Measurements from ENCODE around the gene MAGEB17. TPM values are rescaled to one million over a fixed set of nuclear protein-coding genes. Genes with fewer than 3 reads are reported as not detected.
A peak's percentile ranks its signal among the peaks of the same experiment; 100 is the strongest.

MAGEB17 gene
- total RNA-seq, 2 donors from 2014 or later: 0.52 to 7.3 TPM

- TF ChIP-seq POLR2A (IDR thresholded peaks at IDR 0.05) (no peak), CTCF (IDR thresholded peaks at IDR 0.05) (no peak)
- intact Hi-C loops (cut with DNase I): no loop called here
- H3K4me3 ChIP-seq: no peak overlapping the region
- H3K27ac ChIP-seq: no peak overlapping the region
- no peak for DNase-seq
- no peaks in the 10 kb centered on the region for H3K27me3 ChIP-seq
- H3K9me3 ChIP-seq: no peaks in the 10 kb centered on the region
- ATAC-seq: no peak
- peaks cover 8% of the 10 kb centered on the region for H3K4me1 ChIP-seq
- H3K36me3 ChIP-seq (replicated peaks in 1 of 2; ENCODE audit: insufficient read depth in 1 of 2, low read depth in 2 of 2): no peaks in the 10 kb centered on the region
Observed at GRCh38 chrX:16137416-16138107, 29.7 kb upstream of the MAGEB17 start.

DNA sequence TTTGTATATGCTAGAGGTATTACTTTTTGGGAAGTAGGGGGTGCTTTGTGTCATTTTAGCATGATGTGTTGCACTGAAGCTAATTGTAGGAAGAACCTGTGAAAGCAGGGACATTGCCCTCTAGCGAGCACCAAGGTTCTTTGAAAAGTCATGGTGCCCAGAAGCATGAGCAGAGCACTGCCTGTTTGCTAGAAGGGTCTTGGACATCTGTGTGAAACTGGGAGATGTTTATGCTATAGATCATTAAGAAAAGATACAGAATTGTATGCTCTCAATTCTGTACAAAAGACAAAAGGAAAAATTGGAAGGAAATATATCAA lies 29.2 kb upstream of the MAGEB17 start:
- peak in 4 of 7 experiments; percentile 13 to 30 (median 18) for TF ChIP-seq CTCF (IDR thresholded peaks at IDR 0.05)
- no peak for TF ChIP-seq POLR2A (IDR thresholded peaks at IDR 0.05)
- ATAC-seq (no peak), DNase-seq (peak in 1 of 4 donors; percentile 34)
- 13 to 46% methylated on average over 1 of the region's 1 CpG for WGBS, 2 donors
- H3K36me3 ChIP-seq (replicated peaks in 1 of 2; ENCODE audit: insufficient read depth in 1 of 2, low read depth in 2 of 2): no peaks in the 10 kb centered on the region
- no peak overlapping the region for H3K27ac ChIP-seq
- H3K9me3 ChIP-seq: no peaks in the 10 kb centered on the region
- no peak overlapping the region for H3K4me3 ChIP-seq
- intact Hi-C loops (cut with DNase I): no loop called here
- H3K4me1 ChIP-seq: peaks cover 12% of the 10 kb centered on the region
- no peaks in the 10 kb centered on the region for H3K27me3 ChIP-seq

DNA sequence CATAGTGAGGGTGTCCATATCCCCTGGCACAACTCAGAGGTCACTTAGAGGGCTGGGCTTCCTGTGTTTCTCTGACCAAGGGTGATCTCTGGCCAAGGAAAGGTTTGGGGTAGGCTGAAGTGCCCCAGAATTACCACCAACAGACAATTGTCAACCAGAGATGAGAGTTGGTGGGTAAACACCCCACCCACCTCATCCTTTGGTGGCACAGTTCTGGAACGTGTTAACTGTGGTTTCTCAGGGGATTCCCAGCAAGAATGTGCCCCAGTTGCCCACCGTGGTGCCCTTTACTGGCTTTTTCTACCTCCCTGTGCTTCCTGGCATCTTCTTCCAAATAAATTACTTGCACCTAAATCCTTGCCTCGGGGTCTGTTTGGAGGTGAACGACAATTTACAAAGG lies 26.8 kb upstream of the MAGEB17 start:
- no peak for ATAC-seq
- no peaks in the 10 kb centered on the region for H3K9me3 ChIP-seq
- H3K4me1 ChIP-seq: peaks cover 18% of the 10 kb centered on the region
- no peak overlapping the region for H3K4me3 ChIP-seq
- no peak for DNase-seq
- TF ChIP-seq CTCF (IDR thresholded peaks at IDR 0.05) (no peak), POLR2A (IDR thresholded peaks at IDR 0.05) (no peak)
- H3K27ac ChIP-seq: no peak overlapping the region
- no peaks in the 10 kb centered on the region for H3K36me3 ChIP-seq (replicated peaks in 1 of 2; ENCODE audit: insufficient read depth in 1 of 2, low read depth in 2 of 2)
- intact Hi-C loops (cut with DNase I): no loop called here
- H3K27me3 ChIP-seq: no peaks in the 10 kb centered on the region
- WGBS, 2 donors: 88% methylated on average over 4 of the region's 4 CpGs

DNA sequence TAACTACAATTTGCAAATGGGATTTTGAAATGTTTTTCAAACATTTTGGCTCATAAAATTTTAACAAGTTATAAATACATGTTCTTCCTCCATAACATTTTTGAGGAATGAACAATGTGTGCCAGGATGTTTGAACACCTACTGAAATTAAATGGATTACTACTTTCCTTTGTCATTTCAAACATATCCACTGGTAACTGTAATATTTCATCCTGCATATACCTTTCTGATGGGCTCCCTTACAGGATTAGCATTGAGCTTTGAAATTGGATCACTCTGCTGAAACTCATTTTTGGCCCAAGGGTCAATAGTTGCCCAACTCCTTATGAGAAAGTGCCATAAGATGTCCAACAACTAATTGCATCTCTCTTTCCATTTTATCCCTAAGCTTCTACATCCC lies 26.3 kb upstream of the MAGEB17 start:
- DNase-seq: no peak
- Histone ChIP-seq H3K36me3 (replicated peaks in 1 of 2; ENCODE audit: insufficient read depth in 1 of 2, low read depth in 2 of 2) (no peaks in the 10 kb centered on the region), H3K9me3 (no peaks in the 10 kb centered on the region), H3K27me3 (no peaks in the 10 kb centered on the region), H3K4me1 (peaks cover 18% of the 10 kb centered on the region), H3K27ac (no peak overlapping the region), H3K4me3 (no peak overlapping the region)
- TF ChIP-seq CTCF (IDR thresholded peaks at IDR 0.05) (no peak), POLR2A (IDR thresholded peaks at IDR 0.05) (no peak)
- ATAC-seq: no peak
- intact Hi-C loops (cut with DNase I): no loop called here
